Measurements from ENCODE around the gene CDK6.
"Not testable (repeated sequence)": the region's sequence is repeated elsewhere in the genome, so short reads cannot be mapped to it uniquely, and the experiment has no call there.

CDK6 gene

GRCh38 chr7:92836489-92836999 is at the start of gene CDK6:
CDK6 (minus strand) TSS chr7:92836573; CDS start chr7:92833323, 3,250 bp downstream.
- DNase-seq = peak; percentile 68

DNA sequence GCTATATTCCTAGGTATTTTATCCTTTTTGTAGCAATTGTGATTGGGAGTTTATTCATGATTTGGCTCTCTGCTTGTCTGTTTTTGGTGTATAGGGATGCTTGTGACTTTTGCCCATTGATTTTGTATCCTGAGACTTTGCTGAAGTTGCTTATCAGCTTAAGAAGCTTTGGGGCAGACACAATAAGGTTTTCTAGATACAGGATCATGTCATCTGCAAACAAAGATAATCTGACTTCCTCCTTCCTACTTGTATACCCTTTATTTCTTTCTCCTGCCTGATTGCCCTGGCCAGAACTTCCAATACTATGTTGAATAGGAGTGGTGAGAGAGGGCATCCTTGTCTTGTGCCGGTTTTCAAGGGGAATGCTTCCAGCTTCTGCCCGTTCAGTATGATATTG is 49.7 kb upstream of the CDK6 start:
- DNase-seq = not testable (repeated sequence)

GRCh38 chr7:92884218-92884617 is 47.8 kb upstream of the CDK6 start:
- no peak for DNase-seq

GRCh38 chr7:92882760-92883159 is 46.4 kb upstream of the CDK6 start:
- DNase-seq = no peak

DNA sequence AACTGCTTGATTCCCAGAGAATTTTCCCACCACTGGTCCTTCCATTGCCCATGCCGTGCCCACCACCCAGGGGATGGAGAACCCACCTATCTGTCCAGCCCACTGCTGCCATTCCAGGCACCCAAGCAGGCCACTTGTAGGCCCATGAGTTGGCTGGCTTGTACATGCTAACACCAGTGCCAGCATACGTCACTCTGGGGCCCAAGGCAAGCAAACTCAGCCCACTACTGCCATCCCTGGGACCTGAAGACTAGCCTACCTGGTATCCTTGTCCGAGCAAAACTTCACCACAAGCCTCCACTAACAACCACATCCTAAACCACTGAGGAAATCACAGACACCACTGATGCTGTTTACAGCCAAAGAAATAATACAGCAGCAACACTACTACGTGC is 44.7 kb upstream of the CDK6 start:
- DNase-seq = no peak

- peak; percentile 31 for DNase-seq
These were observed 44.1 kb upstream of the CDK6 start for GRCh38 chr7:92880212-92881090.

- no peak for DNase-seq
These were observed 41.0 kb upstream of the CDK6 start for GRCh38 chr7:92877367-92877766.

- DNase-seq = no peak
These were observed 40.5 kb upstream of the CDK6 start for GRCh38 chr7:92876836-92877235.

- peak; percentile 20 for DNase-seq
These were observed 39.3 kb upstream of the CDK6 start for GRCh38 chr7:92875719-92876118.

- no peak for DNase-seq
These were observed 38.8 kb upstream of the CDK6 start for GRCh38 chr7:92875173-92875572.

- no peak for DNase-seq
These were observed 38.2 kb upstream of the CDK6 start for GRCh38 chr7:92874567-92874966.

DNA sequence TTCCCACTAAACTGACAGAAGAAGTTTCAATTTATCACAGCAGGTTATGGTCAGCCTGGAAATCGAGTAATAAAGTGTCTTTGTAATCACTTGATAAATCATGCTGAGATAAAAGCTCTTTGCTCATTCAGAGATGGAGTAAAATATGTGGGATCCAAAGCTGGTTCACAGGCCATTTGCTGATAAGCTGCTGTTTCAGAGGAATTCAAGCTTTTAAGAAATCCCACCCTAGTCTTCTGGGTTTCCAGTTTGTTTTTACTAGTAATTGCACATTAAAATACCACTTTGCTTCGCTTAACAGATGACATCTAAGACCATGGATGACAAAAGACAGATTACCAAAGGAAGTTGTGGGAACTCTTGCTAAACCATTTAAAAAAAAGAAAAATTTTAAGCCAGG is 37.4 kb upstream of the CDK6 start:
- DNase-seq = no peak

GRCh38 chr7:92872701-92873100 is 36.3 kb upstream of the CDK6 start:
- peak; percentile 38 for DNase-seq

DNA sequence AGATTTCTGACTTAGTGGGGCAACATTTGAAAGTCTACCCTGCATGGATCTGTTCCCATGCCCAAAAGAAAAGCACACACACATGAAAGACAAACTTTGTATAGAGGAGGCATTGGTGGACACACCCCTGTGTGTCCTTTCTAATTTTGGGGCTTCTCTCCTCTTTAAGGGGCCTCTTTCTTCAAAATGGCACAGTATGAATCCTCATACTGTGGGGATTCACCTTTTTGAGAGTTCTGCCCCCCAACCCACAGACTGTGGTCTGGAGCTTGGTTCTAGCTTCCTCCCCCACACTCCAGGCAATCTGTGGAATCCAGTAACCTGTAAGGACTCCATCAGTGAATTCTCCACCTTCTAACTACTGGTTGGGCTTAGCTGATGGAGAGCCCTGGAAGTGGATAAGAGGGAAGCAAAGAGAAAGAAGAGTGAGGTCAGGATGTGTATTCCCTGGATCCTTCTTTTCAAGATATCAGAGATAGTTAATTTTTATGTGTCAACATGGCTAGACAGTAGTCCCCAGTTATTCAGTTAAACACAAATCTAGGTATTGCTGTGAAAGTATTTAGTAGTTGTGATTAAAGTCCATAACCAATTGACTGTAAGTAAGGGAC is 32.4 kb upstream of the CDK6 start:
- DNase-seq = no peak

GRCh38 chr7:92864169-92864568 is 27.8 kb upstream of the CDK6 start:
- DNase-seq = not testable (repeated sequence)

DNA sequence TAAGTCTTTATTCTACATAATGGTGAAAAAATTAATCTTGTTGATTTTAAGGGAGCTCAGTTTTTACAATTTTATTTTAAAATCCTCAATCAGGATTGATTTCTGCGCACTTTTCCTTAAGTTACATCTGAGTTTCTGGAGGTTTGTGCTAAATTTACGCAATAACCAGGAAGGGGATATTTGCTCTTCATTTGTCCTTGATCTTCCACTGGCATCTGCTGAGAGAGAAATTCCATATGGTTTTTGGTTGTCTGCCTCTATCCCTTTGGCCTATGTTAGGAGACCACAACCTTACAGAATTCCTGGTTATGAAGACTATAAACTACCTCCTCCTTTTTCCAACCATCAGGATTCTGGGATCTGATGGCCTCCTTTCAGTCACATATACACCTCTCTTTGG is 20.1 kb upstream of the CDK6 start:
- DNase-seq = no peak

- DNase-seq = no peak
These were observed 18.3 kb upstream of the CDK6 start for GRCh38 chr7:92854501-92855238.

- DNase-seq = peak; percentile 39
These were observed 15.4 kb upstream of the CDK6 start for GRCh38 chr7:92851732-92852131.

DNA sequence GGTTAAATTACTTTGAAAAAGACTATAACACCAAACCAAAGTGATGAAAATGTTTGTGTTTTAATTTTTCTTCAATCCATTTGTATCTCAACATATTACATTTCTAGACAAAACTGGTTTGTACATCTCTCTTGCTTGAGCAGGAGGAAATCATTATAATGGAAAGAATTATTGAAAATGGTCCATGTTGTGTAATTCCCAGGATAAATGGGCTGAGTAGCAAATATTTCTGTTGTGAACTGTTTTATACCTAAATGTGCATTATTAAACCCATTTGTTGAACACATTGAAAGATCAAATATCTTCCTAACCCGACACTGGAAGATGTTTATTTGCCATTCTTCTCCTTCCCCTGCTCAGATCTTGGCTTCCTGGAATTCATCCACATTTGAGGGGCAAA is 14.1 kb upstream of the CDK6 start:
- DNase-seq = no peak

DNA sequence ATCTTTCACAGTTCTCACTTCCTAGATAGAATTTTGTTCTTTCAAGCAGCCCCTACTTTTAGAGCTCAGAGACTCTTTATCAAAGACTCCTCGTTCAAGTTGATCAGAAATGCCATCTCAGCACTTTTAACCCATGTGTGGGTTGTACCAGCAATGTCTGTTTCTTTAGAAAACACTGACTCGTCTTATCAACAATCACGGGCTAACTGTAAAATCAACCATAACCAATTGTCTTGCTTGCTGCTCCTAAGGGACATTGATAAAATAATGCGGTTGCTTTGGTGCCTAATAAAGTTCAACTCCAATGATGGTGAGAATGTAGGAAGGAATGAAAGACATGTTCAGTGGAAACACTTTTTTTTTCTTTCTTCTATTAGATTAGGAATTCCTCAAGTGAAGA is 12.9 kb upstream of the CDK6 start:
- DNase-seq = no peak

GRCh38 chr7:92848851-92849250 is 12.5 kb upstream of the CDK6 start:
- DNase-seq = no peak

DNA sequence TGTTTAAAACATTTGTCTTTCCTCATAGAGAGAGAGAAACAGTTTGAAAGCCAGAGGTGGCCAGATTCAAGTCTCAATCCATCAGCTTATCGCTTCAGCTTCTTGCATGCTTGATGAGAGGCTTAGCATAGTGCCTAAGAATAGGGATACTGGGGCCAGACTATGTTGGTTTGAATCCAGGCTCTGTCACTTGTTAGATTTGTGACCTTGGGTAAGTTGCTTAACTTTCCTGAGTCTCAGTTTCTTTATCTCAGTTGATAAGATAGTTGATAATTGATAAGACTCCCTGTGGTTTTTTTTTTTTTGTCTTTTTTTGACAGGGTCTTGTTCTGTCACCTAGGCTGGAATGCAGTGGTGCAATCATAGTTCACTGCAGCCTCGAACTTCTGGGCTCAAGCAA is 12.1 kb upstream of the CDK6 start:
- DNase-seq = no peak

DNA sequence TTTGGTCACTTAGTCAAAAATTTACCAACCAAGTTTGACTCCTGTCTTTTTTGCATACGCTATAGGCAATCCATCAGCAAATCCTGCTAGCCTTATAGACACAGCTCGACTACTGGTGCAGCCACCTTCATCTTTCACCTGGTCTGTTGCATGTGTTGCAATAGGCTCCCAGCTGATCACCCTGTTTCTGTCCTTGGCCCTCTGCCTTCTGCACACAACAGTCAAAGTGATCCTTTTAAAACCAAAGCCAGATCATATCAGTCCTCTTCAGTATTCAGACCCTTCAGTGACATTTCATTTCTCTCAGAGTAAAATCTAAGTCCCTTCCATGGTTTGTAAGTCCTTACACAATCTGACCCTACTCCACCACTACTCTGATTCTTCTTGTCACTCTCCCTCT is 10.9 kb upstream of the CDK6 start:
- no peak for DNase-seq

- no peak for DNase-seq
These were observed 9.4 kb upstream of the CDK6 start for GRCh38 chr7:92845736-92846135.

Data from fibroblast of upper back skin (primary cell).